HG03064 (cell line): ENCODE measurements around the gene SLC39A8.
"Not testable (repeated sequence)": the region's sequence is repeated elsewhere in the genome, so short reads cannot be mapped to it uniquely, and the experiment has no call there.

ENCODE experiments used
- ATAC-seq: cut with Tn5 transposase; IDR thresholded peaks from one replicate; pipeline ENCODE4 v1.9.1; 2021; ENCODE audit warnings: low read depth; ENCODE audit not compliant: unreplicated experiment

SLC39A8 gene

GRCh38 chr4:102344954-102345794 is at the start of gene SLC39A8:
Gene SLC39A8 (minus strand): TSS chr4:102345482. CDS start chr4:102344662, 820 bp downstream.
- peak; percentile 78 for ATAC-seq

DNA sequence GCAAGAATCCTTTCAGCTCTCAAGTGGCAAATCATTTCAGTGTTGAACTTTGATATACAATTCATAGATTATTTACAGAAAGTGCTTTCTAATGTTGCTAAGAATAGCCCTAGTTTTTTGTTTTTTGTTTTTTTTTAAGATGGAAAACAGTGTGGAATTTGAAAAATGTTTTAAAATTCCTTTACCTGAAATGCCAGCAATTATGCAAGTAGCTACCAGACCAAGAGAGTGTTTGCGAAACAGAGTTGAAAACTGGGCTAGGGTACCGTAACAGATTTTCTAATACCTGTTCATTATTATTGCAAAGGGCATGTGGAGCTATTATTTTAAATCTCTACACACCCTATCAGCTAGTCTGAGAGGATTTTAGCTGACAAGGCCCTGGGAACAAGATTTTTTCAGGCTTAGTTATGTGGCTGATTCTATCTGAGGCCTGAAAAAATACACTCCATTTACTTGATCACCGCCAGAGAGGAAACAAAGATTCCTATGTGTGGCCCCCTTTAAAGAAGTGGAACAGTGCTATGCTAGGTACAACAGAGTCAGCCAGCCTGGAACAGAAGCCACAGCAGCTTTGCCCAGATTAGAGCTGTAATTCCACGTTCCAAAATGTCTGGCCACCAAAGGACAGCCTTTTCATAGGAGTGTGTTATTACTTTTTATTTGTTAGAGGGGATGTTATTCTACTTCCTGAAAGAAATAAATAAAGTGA is 46.9 kb upstream of the SLC39A8 start:
- no peak for ATAC-seq

DNA sequence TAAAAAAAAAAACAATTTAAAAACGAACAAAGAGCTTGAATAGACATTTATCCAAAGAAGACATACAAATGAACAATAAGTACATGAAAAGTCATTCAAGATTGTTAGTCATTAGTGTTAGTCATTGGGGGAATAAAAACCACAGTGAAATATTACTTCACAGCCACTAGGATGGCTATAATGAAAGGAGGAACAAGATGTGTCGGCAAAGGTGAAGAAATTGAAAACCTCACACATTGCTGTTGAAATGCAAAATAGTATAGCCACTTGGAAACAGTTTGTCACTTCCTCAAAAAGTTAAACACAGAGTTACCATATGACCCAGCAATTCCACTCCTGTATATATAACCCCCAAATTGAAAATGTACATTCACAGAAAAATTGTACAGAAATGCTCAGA is 45.2 kb upstream of the SLC39A8 start:
- peak; percentile 82 for ATAC-seq

DNA sequence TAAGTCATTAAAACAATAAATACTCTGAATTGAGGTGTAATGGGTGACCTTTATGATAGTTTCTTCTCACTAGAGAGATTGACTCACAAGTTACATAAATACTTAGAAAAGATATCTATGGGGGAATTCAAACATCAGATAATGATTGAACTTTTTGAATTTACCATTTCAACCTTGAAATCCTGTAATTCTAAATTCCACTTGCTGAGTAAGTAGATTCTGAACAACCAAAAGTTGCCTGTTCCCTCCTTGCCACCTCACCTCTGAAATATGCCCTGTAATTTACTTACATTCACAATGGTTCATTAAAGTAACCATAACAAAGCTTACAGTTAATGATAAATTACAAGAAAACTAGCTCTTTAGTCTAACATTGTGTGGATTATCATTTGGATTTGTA is 43.3 kb upstream of the SLC39A8 start:
- no peak for ATAC-seq

GRCh38 chr4:102387552-102388150 is 42.4 kb upstream of the SLC39A8 start:
- no peak for ATAC-seq

GRCh38 chr4:102386966-102387365 is 41.7 kb upstream of the SLC39A8 start:
- ATAC-seq = no peak

- not testable (repeated sequence) for ATAC-seq
These were observed 35.0 kb upstream of the SLC39A8 start for GRCh38 chr4:102380253-102380652.

GRCh38 chr4:102362922-102363432 is 17.7 kb upstream of the SLC39A8 start:
- no peak for ATAC-seq

- no peak for ATAC-seq
These were observed 12.8 kb upstream of the SLC39A8 start for GRCh38 chr4:102358128-102358527.

GRCh38 chr4:102357637-102358036 is 12.4 kb upstream of the SLC39A8 start:
- ATAC-seq = not testable (repeated sequence)

DNA sequence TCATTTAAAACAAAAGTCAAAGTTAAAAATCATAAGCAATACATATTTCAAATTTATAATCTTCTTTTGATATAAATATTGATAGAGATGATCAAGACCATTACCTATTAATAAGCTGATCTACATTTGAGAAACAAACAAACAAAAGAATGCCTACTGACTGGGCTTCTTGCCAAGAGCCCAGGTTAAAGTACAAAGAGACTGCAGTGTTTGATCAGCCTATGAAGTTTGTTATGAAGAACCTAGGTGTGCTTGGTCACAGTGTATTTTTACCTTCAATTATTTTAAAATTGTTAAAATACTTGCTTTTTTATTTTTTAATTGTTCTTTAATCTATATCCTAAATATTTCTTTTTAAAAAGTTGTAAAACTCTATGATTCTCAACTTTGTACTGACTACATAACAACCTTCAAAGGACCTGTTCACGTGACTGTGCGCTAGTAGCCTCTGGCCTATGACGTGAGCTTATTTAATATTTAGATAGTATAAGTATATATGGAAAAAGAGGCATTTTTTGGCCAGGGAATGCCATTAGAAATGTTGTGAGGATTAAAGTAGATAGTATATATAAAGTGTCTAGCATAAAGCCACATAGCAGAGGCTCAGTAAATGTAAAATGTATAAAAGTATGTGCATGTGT is 11.4 kb upstream of the SLC39A8 start:
- no peak for ATAC-seq

- ATAC-seq = no peak
These were observed 10.5 kb upstream of the SLC39A8 start for GRCh38 chr4:102355748-102356147.

DNA sequence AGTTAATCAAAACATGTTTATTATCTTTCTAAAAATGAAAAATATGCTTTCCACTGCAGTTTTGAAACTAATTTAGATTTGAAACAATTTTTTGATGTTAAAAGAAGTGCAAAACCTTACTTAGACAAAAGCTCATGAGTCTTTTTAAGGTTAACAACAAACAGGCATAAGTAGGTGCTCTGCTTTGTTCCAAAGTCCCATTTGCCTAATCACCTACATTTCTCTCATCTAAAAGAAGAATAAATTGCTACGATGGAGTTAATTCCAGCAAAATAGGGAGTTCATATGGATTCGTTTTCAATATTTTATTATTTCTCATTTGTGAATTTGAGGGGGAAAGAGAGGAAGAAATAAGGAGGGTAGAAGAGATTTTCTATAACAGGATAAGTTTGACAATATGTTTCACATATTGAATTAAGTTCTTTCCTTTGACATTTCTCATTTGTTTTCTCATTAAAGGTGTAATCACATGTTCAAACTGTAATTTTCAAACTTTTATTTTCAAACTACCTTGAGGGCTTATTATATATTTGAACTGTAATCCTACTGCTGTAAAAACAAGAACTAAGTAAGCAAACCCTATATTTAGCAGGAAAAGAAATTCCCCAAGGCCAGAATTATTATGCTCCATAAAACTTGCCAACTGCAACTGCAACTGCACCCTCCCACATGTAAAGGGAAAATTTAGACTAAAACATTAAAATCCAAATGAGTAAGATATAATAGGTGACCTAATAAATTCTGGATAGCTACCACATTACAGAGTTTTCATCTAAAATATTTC is 9.6 kb upstream of the SLC39A8 start:
- ATAC-seq = no peak

GRCh38 chr4:102352781-102353180 is 7.5 kb upstream of the SLC39A8 start:
- ATAC-seq = no peak

- no peak for ATAC-seq
These were observed 5.4 kb upstream of the SLC39A8 start for GRCh38 chr4:102350634-102351033.

GRCh38 chr4:102348701-102349100 is 3.4 kb upstream of the SLC39A8 start:
- ATAC-seq = no peak

- no peak for ATAC-seq
These were observed 466 bp upstream of the SLC39A8 start for GRCh38 chr4:102345795-102346100.

DNA sequence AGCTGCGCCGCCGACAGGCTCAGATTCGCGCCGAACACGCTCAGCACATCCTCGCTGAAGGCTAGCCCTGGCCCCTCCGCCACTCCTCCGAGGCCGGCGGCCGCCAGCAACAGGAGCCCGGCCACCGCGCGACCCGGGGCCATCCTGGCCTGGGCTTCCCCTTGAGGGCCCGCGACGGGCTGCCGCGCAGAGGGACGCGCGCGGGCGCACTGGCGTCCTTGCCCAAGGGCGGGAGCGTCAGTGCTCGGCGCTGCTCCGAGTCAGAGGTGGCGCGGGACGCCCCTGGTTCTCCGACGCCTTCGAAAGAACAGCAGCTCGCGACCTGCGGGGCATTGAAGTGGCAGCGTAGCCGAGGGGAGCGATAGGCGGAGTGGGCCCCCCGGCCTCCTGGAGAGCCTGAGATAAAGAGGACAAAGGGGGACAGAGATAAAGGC is 745 bp downstream of the SLC39A8 start:
- peak; percentile 40 for ATAC-seq

DNA sequence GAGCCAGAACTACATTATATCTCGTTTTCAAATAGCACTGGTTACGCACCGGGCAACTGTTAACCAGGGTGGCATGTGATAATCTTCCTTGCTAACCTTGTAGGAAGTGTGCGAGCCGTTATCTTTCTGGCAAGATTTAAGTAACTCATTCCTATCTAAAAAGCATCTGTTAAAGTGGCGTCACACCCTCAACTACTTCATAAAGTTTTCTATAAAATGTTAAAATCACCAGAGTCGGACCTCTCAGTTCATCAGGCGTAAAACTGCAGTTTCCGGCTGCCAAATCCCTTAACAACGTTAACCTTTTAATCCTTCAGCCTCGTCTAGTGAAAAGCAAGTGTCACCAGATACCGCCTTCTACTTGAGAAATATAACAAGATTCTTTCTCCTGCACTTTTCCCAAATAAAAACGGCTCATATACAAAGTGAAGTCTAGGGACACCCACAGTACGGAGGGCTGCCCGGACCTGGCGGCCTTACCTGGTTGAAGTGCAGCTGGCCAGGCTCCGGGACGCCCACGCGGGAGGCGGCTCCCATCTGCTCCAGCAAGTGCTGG is 1.2 kb downstream of the SLC39A8 start:
- peak; percentile 30 for ATAC-seq
